ENCODE results near the gene MEG3. TPM values are rescaled to one million over a fixed set of nuclear protein-coding genes. Genes with fewer than 3 reads are reported as not detected.

Gene MEG3
- total and polyA plus RNA-seq, 9 of the 15 experiments (the other 6 are each of a cell fraction or from before 2014, with no cell fraction given) = 0.10 to 5.3 (median 1.0) TPM; not detected in 1

- TF ChIP-seq, protein P1, sequence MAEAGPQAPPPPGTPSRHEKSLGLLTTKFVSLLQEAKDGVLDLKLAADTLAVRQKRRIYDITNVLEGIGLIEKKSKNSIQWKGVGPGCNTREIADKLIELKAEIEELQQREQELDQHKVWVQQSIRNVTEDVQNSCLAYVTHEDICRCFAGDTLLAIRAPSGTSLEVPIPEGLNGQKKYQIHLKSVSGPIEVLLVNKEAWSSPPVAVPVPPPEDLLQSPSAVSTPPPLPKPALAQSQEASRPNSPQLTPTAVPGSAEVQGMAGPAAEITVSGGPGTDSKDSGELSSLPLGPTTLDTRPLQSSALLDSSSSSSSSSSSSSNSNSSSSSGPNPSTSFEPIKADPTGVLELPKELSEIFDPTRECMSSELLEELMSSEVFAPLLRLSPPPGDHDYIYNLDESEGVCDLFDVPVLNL (CRISPR knock-in tag; IDR thresholded peaks at IDR 0.05; ENCODE audit: low read depth) = no peak
- TF ChIP-seq SRF (CRISPR knock-in tag; IDR thresholded peaks at IDR 0.05) = no peak
- no peak for TF ChIP-seq ZNF717 (CRISPR knock-in tag; IDR thresholded peaks at IDR 0.05)
- no peak for TF ChIP-seq SUPT5H (IDR thresholded peaks at IDR 0.05)
These were observed 21.8 kb upstream of the MEG3 start (continued) for GRCh38 chr14:100804138-100804537.

DNA sequence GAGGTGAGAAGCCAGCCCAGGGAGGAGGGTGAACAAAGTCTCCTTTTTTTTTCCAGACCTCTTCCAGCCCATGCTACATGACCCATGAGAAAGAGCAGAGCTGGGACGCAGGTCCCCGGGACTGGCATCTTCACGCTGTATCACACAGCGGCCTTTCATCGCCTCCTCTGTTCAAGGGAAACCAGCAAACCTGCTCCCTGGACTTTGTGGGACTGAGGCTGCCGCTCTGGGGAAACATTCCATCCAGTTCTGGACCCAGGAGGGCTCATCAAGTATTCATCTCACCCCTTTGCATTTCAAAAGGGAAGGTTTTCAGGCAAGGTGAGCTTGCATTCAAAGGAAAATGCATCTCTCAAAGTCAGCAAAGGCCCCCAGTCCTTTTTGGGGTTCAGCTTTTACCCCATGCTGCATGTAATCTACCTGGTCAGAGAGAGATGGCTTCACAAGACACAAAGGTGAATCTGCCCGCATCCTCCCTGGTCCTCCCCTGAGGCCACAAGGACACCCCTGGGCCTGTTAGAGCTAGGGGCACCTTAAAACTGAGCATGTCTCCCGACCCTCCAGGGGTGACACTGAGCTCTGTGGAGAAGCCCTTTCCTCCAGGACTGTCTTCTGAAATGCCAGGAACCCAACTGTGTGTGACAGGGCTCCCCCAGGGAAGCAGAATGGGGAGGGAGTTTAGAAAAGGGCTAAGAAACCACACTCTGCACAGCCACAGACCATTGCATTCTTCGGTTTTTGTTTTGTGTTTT lies 21.2 kb upstream of the MEG3 start:
- 60% methylated on average over 7 of the region's 9 CpGs for WGBS (ENCODE audit: insufficient coverage, low coverage, missing lambda C conversion rate)
- Histone ChIP-seq H3K36me3 (ENCODE audit: control insufficient read depth, insufficient read depth, low read length) (no peaks in the 10 kb centered on the region), H3K4me2 (ENCODE audit: insufficient read depth, low read length) (no peak overlapping the region), H3K4me1 (replicated peaks in 1 of 2; ENCODE audit: control insufficient read depth in 2 of 2, insufficient read depth in 2 of 2, low read length in 2 of 2) (peaks cover 0 to 4% of the 10 kb centered on the region in 2 experiments; a peak in 2 of 5 replicates), H3K9ac (ENCODE audit: insufficient read depth in 1 of 2, low read depth in 2 of 2, low read length in 2 of 2) (no peak overlapping the region), H3K4me3 (no peak overlapping the region), H4K20me1 (replicated peaks; ENCODE audit: control insufficient read depth, insufficient read depth, low read length) (no peaks in the 10 kb centered on the region), H3K9me1 (ENCODE audit: control insufficient read depth, insufficient read depth, low read length) (no peaks in the 10 kb centered on the region), H3K27ac (ENCODE audit: extremely low read depth, low read depth, low read length) (no peak overlapping the region), H2AFZ (ENCODE audit: low read depth, low read length) (no peak overlapping the region), H3K79me2 (ENCODE audit: control insufficient read depth, insufficient read depth, low read length) (no peaks in the 10 kb centered on the region), H3K27me3 (ENCODE audit: control insufficient read depth in 2 of 2, insufficient read depth in 2 of 2, low read length in 2 of 2) (no peaks in the 10 kb centered on the region), H3K9me3 (replicated peaks; ENCODE audit: control insufficient read depth, insufficient read depth, low read depth, low read length) (peaks cover 10% of the 10 kb centered on the region)
- TF ChIP-seq SMARCA4 (IDR thresholded peaks at IDR 0.05) (no peak), RFX5 (IDR thresholded peaks at IDR 0.05; ENCODE audit: low read depth, low read length) (no peak)
- no peak for DNase-seq (ENCODE audit: extremely low read depth in 1 of 4, low spot score in 3 of 4)
- CTCF ChIA-PET (ENCODE audit: low intra/inter-chr PET ratio) = no interaction called here
- POLR2A ChIA-PET = interaction anchor here (0.5 to 0.7 kb wide), 3 partner anchors 43 to 378 kb away, joined by 3 read pairs; no protein-coding TSS in a partner anchor
- no peak for ATAC-seq
- in situ Hi-C loops (cut with MboI) (no loop called here), intact Hi-C loops (cut with micrococcal nuclease) (no loop called here)
- no TSS peak for BruUV-seq (replicated peaks)
- FAIRE-seq = no peak

Data from K562 (cell line).